T-helper 2 cell treated with Interferon-gamma antibody and Interleukin-4, amounts not matched to agents 5 μg/mL and 100 μg/mL, for 36 hours (primary cell): Measurements from ENCODE around the gene ADAMTS9.
"Not testable (repeated sequence)": the region's sequence is repeated elsewhere in the genome, so short reads cannot be mapped to it uniquely, and the experiment has no call there.

Experiments used
- DNase-seq: peaks from one replicate; pipeline ENCODE4 v3.0.0; 2021; ENCODE audit warnings: low spot score
- H3K27ac Mint-ChIP-seq: one replicate; pipeline ENCODE4 v1.8.0; 2021; ENCODE audit warnings: mild to moderate bottlenecking, mixed read lengths
- H3K27me3 Mint-ChIP-seq: one replicate; pipeline ENCODE4 v1.8.0; 2021; ENCODE audit warnings: low read depth, mixed read lengths
- H3K36me3 Mint-ChIP-seq: one replicate; pipeline ENCODE4 v1.8.0; 2021; ENCODE audit warnings: low read depth, mixed read lengths
- H3K4me1 Mint-ChIP-seq: one replicate; pipeline ENCODE4 v1.8.0; 2021; ENCODE audit warnings: low read depth, mixed read lengths
- H3K4me3 Mint-ChIP-seq: one replicate; pipeline ENCODE4 v1.8.0; 2022; ENCODE audit warnings: mild to moderate bottlenecking, moderate library complexity, mixed read lengths
- H3K9me3 Mint-ChIP-seq: one replicate; pipeline ENCODE4 v1.8.0; 2021; ENCODE audit warnings: mixed read lengths

The ADAMTS9 gene

GRCh38 chr3:64552160-64552559 is 135.6 kb downstream of the ADAMTS9 start:
- Mint-ChIP-seq H3K27ac (no peak overlapping the region), H3K4me1 (no peaks in the 10 kb centered on the region), H3K36me3 (no peaks in the 10 kb centered on the region), H3K4me3 (no peak overlapping the region), H3K9me3 (no peaks in the 10 kb centered on the region), H3K27me3 (no peaks in the 10 kb centered on the region)
- DNase-seq: no peak

- Mint-ChIP-seq H3K36me3 (no peaks in the 10 kb centered on the region), H3K27me3 (no peaks in the 10 kb centered on the region), H3K4me3 (no peak overlapping the region), H3K4me1 (no peaks in the 10 kb centered on the region), H3K9me3 (no peaks in the 10 kb centered on the region), H3K27ac (no peak overlapping the region)
- DNase-seq: no peak
Measured at GRCh38 chr3:64551697-64552096, 136.1 kb downstream of the ADAMTS9 start.

GRCh38 chr3:64550745-64551144 is 137.1 kb downstream of the ADAMTS9 start:
- no peaks in the 10 kb centered on the region for H3K4me1 Mint-ChIP-seq
- H3K27ac Mint-ChIP-seq: no peak overlapping the region
- no peaks in the 10 kb centered on the region for H3K9me3 Mint-ChIP-seq
- no peaks in the 10 kb centered on the region for H3K27me3 Mint-ChIP-seq
- DNase-seq: no peak
- no peaks in the 10 kb centered on the region for H3K36me3 Mint-ChIP-seq
- no peak overlapping the region for H3K4me3 Mint-ChIP-seq

- H3K4me1 Mint-ChIP-seq: no peaks in the 10 kb centered on the region
- H3K9me3 Mint-ChIP-seq: no peaks in the 10 kb centered on the region
- H3K27ac Mint-ChIP-seq: no peak overlapping the region
- no peak overlapping the region for H3K4me3 Mint-ChIP-seq
- no peaks in the 10 kb centered on the region for H3K27me3 Mint-ChIP-seq
- DNase-seq: no peak
- no peaks in the 10 kb centered on the region for H3K36me3 Mint-ChIP-seq
Measured at GRCh38 chr3:64549869-64550268, 137.9 kb downstream of the ADAMTS9 start.

- Mint-ChIP-seq H3K4me3 (no peak overlapping the region), H3K27me3 (no peaks in the 10 kb centered on the region), H3K9me3 (no peaks in the 10 kb centered on the region), H3K27ac (no peak overlapping the region), H3K4me1 (no peaks in the 10 kb centered on the region), H3K36me3 (no peaks in the 10 kb centered on the region)
- DNase-seq: no peak
Measured at GRCh38 chr3:64548200-64548889, 139.5 kb downstream of the ADAMTS9 start.

GRCh38 chr3:64546856-64547255 is 140.9 kb downstream of the ADAMTS9 start:
- Mint-ChIP-seq H3K27me3 (no peaks in the 10 kb centered on the region), H3K36me3 (no peaks in the 10 kb centered on the region), H3K27ac (no peak overlapping the region), H3K4me1 (no peaks in the 10 kb centered on the region), H3K4me3 (no peak overlapping the region), H3K9me3 (no peaks in the 10 kb centered on the region)
- no peak for DNase-seq

GRCh38 chr3:64545239-64545638 is 142.6 kb downstream of the ADAMTS9 start:
- H3K27ac Mint-ChIP-seq, H3K27me3 Mint-ChIP-seq, H3K4me3 Mint-ChIP-seq, H3K4me1 Mint-ChIP-seq, H3K36me3 Mint-ChIP-seq, DNase-seq, H3K9me3 Mint-ChIP-seq: not testable (repeated sequence)

GRCh38 chr3:64541803-64542202 is 146.0 kb downstream of the ADAMTS9 start:
- no peak overlapping the region for H3K4me3 Mint-ChIP-seq

GRCh38 chr3:64539451-64540196 is 148.2 kb downstream of the ADAMTS9 start:
- Mint-ChIP-seq H3K4me1 (no peaks in the 10 kb centered on the region), H3K27me3 (no peaks in the 10 kb centered on the region), H3K36me3 (no peaks in the 10 kb centered on the region), H3K27ac (no peak overlapping the region), H3K9me3 (no peaks in the 10 kb centered on the region), H3K4me3 (no peak overlapping the region)
- DNase-seq: no peak

More at GRCh38 chr3:64541803-64542202, 146.0 kb downstream of the ADAMTS9 start:
- Mint-ChIP-seq H3K36me3 (no peaks in the 10 kb centered on the region), H3K27ac (no peak overlapping the region), H3K9me3 (no peaks in the 10 kb centered on the region), H3K4me1 (no peaks in the 10 kb centered on the region), H3K27me3 (no peaks in the 10 kb centered on the region)
- DNase-seq: no peak

GRCh38 chr3:64536166-64536565 is 151.6 kb downstream of the ADAMTS9 start:
- no peaks in the 10 kb centered on the region for H3K9me3 Mint-ChIP-seq
- H3K27ac Mint-ChIP-seq: no peak overlapping the region
- H3K4me1 Mint-ChIP-seq: no peaks in the 10 kb centered on the region
- H3K36me3 Mint-ChIP-seq: no peaks in the 10 kb centered on the region
- H3K27me3 Mint-ChIP-seq: peaks cover 5% of the 10 kb centered on the region
- H3K4me3 Mint-ChIP-seq: no peak overlapping the region
- no peak for DNase-seq

- H3K4me3 Mint-ChIP-seq: no peak overlapping the region
- H3K36me3 Mint-ChIP-seq: no peaks in the 10 kb centered on the region
- DNase-seq: peak; percentile 35
- peaks cover 5% of the 10 kb centered on the region for H3K27me3 Mint-ChIP-seq
- no peaks in the 10 kb centered on the region for H3K4me1 Mint-ChIP-seq
- no peaks in the 10 kb centered on the region for H3K9me3 Mint-ChIP-seq
- H3K27ac Mint-ChIP-seq: no peak overlapping the region
Measured at GRCh38 chr3:64533617-64534317, 154.0 kb downstream of the ADAMTS9 start.

GRCh38 chr3:64530434-64531049 is 157.3 kb downstream of the ADAMTS9 start:
- H3K27me3 Mint-ChIP-seq: peaks cover 5% of the 10 kb centered on the region
- H3K36me3 Mint-ChIP-seq: no peaks in the 10 kb centered on the region
- no peaks in the 10 kb centered on the region for H3K4me1 Mint-ChIP-seq
- DNase-seq: no peak
- no peak overlapping the region for H3K27ac Mint-ChIP-seq
- no peaks in the 10 kb centered on the region for H3K9me3 Mint-ChIP-seq
- no peak overlapping the region for H3K4me3 Mint-ChIP-seq

- Mint-ChIP-seq H3K36me3 (no peaks in the 10 kb centered on the region), H3K27me3 (peaks cover 7% of the 10 kb centered on the region)
Measured at GRCh38 chr3:64523324-64523723, 164.5 kb downstream of the ADAMTS9 start.

GRCh38 chr3:64520334-64520733 is 167.5 kb downstream of the ADAMTS9 start:
- no peak overlapping the region for H3K4me3 Mint-ChIP-seq
- DNase-seq: no peak
- H3K9me3 Mint-ChIP-seq: no peaks in the 10 kb centered on the region
- peaks cover 7% of the 10 kb centered on the region for H3K27me3 Mint-ChIP-seq
- H3K4me1 Mint-ChIP-seq: no peaks in the 10 kb centered on the region
- H3K36me3 Mint-ChIP-seq: no peaks in the 10 kb centered on the region
- no peak overlapping the region for H3K27ac Mint-ChIP-seq

More at GRCh38 chr3:64523324-64523723, 164.5 kb downstream of the ADAMTS9 start:
- H3K27ac Mint-ChIP-seq: no peak overlapping the region
- H3K4me1 Mint-ChIP-seq: no peaks in the 10 kb centered on the region
- H3K4me3 Mint-ChIP-seq: no peak overlapping the region
- no peaks in the 10 kb centered on the region for H3K9me3 Mint-ChIP-seq
- no peak for DNase-seq
